BE2C (cell line): Measurements from ENCODE around the gene LGALS8.
"Not testable (repeated sequence)": the region's sequence is repeated elsewhere in the genome, so short reads cannot be mapped to it uniquely, and the experiment has no call there.

ENCODE experiments used
- DNase-seq: peaks from one replicate; pipeline ENCODE4 v3.0.0-alpha.2; 2020
- H3K27me3 ChIP-seq: fragments of 250-450 bp; sonication (Bioruptor Pico); 2 replicates; pipeline ENCODE4 v1.5.1; 2020; ENCODE audit warnings: mild to moderate bottlenecking
- H3K36me3 ChIP-seq: fragments of 250-450 bp; sonication (Bioruptor Pico); 2 replicates; pipeline ENCODE4 v1.5.1; 2020; ENCODE audit warnings: mild to moderate bottlenecking
- H3K4me1 ChIP-seq: fragments of 250-450 bp; sonication (Bioruptor Pico); 2 replicates; pipeline ENCODE4 v1.5.1; 2020
- H3K4me3 ChIP-seq: 2 replicates; pipeline ENCODE4 v1.5.1; 2011; ENCODE audit warnings: low read depth, low read length
- H3K9me3 ChIP-seq: fragments of 250-450 bp; sonication (Bioruptor Pico); 2 replicates; pipeline ENCODE4 v1.5.1; 2020
- TF ChIP-seq, protein P1 (sequence below): IDR thresholded peaks from 2 replicates; pipeline ENCODE4 v1.5.1; 2012; ENCODE audit warnings: mild to moderate bottlenecking, low read depth, low read length

LGALS8 gene

DNA sequence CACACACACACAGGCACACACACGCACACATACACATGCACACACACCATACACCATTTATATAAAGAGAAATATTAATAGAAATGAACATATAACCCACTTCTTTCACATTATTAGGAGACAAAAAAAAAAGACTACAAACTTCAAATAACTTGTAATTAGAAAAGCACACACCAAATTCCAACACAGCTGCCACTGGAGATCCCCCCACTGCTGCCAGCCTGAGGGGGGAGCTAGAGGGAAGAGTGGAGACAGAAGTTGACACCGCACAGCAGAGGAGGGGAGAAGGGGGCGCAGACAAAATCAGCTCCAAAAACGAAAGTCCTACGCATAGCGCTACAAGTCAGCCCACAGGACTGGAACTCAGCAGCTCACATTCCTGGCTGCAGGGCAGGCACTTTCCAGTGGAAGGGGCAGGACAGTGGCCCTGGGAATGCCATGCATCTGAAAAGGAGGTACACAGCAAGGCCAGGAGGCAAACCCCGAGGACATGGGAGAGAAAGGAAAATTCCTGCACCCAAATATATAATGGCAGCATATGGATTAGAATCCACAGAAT, 36.5 kb downstream of the LGALS8 start:
- Histone ChIP-seq H3K27me3 (no peaks in the 10 kb centered on the region), H3K36me3 (peaks cover 77% of the 10 kb centered on the region)

DNA sequence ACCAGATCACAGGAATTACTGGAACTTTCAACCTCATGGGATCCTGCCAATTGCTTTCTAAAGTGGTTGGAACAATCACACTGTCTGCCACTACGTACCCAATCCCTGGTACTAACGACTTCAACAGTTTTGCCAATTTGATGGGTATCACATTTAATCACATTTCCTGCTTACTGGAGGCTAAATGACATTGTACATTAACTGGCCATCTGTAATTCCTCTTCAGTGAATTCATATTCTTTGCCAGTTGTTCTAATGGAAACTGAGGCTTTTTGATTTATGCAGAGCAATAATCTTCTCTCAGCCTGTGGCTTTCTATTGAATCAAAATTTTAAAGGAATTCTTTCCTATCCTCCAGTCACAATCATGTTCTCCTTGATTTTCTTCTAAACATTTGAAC, 38.2 kb downstream of the LGALS8 start:
- TF ChIP-seq, protein P1, sequence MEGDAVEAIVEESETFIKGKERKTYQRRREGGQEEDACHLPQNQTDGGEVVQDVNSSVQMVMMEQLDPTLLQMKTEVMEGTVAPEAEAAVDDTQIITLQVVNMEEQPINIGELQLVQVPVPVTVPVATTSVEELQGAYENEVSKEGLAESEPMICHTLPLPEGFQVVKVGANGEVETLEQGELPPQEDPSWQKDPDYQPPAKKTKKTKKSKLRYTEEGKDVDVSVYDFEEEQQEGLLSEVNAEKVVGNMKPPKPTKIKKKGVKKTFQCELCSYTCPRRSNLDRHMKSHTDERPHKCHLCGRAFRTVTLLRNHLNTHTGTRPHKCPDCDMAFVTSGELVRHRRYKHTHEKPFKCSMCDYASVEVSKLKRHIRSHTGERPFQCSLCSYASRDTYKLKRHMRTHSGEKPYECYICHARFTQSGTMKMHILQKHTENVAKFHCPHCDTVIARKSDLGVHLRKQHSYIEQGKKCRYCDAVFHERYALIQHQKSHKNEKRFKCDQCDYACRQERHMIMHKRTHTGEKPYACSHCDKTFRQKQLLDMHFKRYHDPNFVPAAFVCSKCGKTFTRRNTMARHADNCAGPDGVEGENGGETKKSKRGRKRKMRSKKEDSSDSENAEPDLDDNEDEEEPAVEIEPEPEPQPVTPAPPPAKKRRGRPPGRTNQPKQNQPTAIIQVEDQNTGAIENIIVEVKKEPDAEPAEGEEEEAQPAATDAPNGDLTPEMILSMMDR = no peak
- no peak overlapping the region for H3K4me3 ChIP-seq
- H3K36me3 ChIP-seq = peaks cover 77% of the 10 kb centered on the region

More for the DNA sequence above, 36.5 kb downstream of the LGALS8 start:
- Histone ChIP-seq H3K4me1 (peaks cover 18% of the 10 kb centered on the region), H3K4me3 (no peak overlapping the region), H3K9me3 (no peaks in the 10 kb centered on the region)
- DNase-seq = no peak
- TF ChIP-seq, protein P1 = no peak

DNA sequence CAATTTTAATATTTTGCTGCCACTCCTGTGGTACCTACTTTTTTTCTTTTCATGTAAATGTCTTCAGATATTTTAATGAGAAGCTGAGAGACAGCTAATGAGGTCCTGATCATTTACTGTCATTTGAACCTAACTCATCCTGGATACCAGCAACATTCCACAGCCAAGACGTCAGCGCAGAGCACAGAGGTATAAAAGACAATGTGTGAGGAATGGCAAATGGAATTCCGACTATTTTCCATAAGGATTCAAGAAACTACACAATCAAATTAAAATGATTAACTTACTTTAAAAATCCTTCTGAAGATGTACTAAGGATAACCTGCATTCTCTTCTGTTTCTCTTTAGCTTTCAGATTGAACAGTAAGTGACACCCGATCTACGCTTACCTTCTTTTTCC, 41.7 kb downstream of the LGALS8 start:
- TF ChIP-seq, protein P1 = no peak
- no peaks in the 10 kb centered on the region for H3K9me3 ChIP-seq
- no peaks in the 10 kb centered on the region for H3K27me3 ChIP-seq
- H3K36me3 ChIP-seq = peaks cover 82% of the 10 kb centered on the region
- no peak for DNase-seq
- peaks cover 18% of the 10 kb centered on the region for H3K4me1 ChIP-seq
- H3K4me3 ChIP-seq = no peak overlapping the region

More for the DNA sequence above, 38.2 kb downstream of the LGALS8 start:
- H3K27me3 ChIP-seq = no peaks in the 10 kb centered on the region
- H3K9me3 ChIP-seq = no peaks in the 10 kb centered on the region
- DNase-seq = peak; percentile 19
- peaks cover 18% of the 10 kb centered on the region for H3K4me1 ChIP-seq

DNA sequence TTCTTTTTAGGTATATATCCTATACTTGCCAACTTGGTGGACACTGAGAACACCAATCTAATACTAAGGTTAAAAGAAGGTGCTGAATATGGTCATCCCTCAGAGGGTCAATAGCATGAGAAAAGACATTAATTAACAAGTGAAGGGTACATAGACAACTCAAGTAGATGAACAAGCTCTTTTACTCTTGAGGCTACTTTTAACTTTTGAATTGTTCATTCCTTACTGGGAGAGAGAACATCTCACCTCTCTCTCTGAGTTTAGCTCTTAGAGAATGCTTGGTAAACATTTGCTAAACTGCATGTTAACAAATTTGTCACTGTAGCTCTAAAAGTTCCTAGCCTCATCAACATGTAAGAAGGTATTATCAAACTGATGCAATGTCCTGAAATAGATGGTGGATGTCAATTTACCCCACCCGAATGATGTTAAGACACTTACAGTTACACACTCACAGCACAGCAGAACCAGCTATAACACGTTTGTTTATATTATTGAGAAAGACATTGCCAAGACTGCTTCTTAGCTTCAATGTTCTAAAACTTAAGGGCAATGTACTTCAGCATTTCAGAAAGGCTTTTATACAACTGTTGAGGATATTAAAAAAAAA, 44.6 kb downstream of the LGALS8 start:
- no peak overlapping the region for H3K4me3 ChIP-seq
- H3K36me3 ChIP-seq = peaks cover 83% of the 10 kb centered on the region
- no peaks in the 10 kb centered on the region for H3K9me3 ChIP-seq
- TF ChIP-seq, protein P1 = no peak
- H3K4me1 ChIP-seq = no peaks in the 10 kb centered on the region
- H3K27me3 ChIP-seq = no peaks in the 10 kb centered on the region
- DNase-seq = no peak

DNA sequence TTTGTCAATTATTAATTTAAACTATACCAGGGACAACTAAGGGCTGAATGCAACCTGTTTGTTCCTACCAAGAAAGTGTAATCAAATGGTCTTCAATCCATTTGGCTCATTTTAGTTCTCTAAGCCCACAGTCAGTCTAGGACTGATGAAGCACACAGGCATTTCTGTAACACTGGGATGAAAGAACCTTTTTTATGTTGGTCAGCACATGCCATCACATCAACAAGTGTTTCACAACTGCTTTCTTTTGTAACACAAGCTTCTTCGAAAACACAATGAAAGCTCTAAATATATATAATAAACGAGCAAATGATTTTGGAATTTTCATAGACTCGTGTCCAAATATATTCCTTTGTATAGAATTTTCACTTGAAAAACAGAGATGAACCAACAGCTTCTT, 51.7 kb downstream of the LGALS8 start:
- H3K27me3 ChIP-seq = no peaks in the 10 kb centered on the region
- TF ChIP-seq, protein P1 = no peak
- H3K9me3 ChIP-seq = no peaks in the 10 kb centered on the region
- H3K36me3 ChIP-seq = peaks cover 65% of the 10 kb centered on the region
- no peak overlapping the region for H3K4me3 ChIP-seq
- DNase-seq = no peak
- H3K4me1 ChIP-seq = no peaks in the 10 kb centered on the region

DNA sequence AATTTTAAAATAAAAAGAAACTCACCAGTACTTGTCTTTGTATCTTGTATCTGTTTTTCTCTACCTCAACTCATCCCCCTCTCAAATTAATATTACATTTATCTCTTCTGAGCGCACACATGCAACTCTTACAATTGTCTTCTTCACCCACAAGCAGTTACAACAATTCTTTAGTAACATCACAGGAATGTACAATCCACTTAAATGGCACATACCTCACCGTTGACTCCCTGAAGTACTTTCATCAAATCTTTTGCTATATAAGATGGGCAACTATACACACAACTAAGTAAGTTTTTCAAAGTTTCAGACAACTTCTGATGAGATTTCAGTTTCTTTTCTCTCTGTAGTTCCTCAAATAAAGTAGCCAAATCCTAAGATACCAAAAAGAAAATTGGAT, 52.2 kb downstream of the LGALS8 start:
- Histone ChIP-seq H3K4me3 (no peak overlapping the region), H3K9me3 (no peaks in the 10 kb centered on the region), H3K27me3 (no peaks in the 10 kb centered on the region), H3K36me3 (peaks cover 63% of the 10 kb centered on the region), H3K4me1 (no peaks in the 10 kb centered on the region)
- TF ChIP-seq, protein P1 = no peak
- DNase-seq = no peak

DNA sequence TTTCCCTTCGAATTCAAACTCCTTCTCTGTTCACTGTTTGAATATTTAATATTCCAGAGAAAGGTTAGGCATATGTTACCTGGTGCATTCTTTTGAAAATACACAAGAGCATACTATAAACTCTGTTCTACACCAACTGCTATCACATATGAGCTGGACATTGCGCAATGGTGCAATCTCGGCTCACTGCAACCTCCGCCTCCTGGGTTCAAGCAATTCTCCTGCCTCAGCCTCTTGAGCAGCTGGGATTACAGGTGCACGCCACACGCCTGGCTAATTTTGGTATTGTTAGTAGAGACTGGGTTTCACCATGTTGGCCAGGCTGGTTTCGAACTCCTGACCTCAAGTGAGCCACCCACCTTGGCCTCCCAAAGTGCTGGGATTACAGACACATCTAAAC, 53.3 kb downstream of the LGALS8 start:
- peaks cover 65% of the 10 kb centered on the region for H3K36me3 ChIP-seq
- H3K4me3 ChIP-seq, H3K27me3 ChIP-seq, H3K9me3 ChIP-seq, DNase-seq, H3K4me1 ChIP-seq: not testable (repeated sequence)
